Progenitor cell of endocrine pancreas (in vitro differentiated cells): ENCODE measurements around the gene MYL9. TPM values are rescaled to one million over a fixed set of nuclear protein-coding genes. Genes with fewer than 3 reads are reported as not detected.
"Not testable (repeated sequence)": the region's sequence is repeated elsewhere in the genome, so short reads cannot be mapped to it uniquely, and the experiment has no call there.

Experiments used
- DNase-seq: peaks from one replicate; pipeline ENCODE4 v3.0.0; 2021; ENCODE audit warnings: low spot score; ENCODE audit not compliant: unreplicated experiment
- H3K27ac Mint-ChIP-seq: 2 replicates; pipeline ENCODE4 v1.8.0; 2021; ENCODE audit warnings: mild to moderate bottlenecking, moderate library complexity, mixed read lengths
- H3K27me3 Mint-ChIP-seq: 2 replicates; pipeline ENCODE4 v1.8.0; 2021; ENCODE audit warnings: mixed read lengths
- H3K36me3 Mint-ChIP-seq: 2 replicates; pipeline ENCODE4 v1.8.0; 2022; ENCODE audit warnings: mixed read lengths; ENCODE audit not compliant: insufficient read depth
- H3K4me1 Mint-ChIP-seq: 2 replicates; pipeline ENCODE4 v1.8.0; 2021; ENCODE audit warnings: low read depth, mixed read lengths
- H3K4me3 Mint-ChIP-seq: 2 replicates; pipeline ENCODE4 v1.8.0; 2021; ENCODE audit warnings: low read depth, mild to moderate bottlenecking, moderate library complexity, mixed read lengths
- H3K9me3 Mint-ChIP-seq: 2 replicates; pipeline ENCODE4 v1.8.0; 2021; ENCODE audit warnings: low read depth, mixed read lengths
- total RNA-seq: library from RNA; stranded (reverse); gene quantifications from 2 replicates; pipeline ENCODE4 v1.2.1, GENCODE V29; 2021
- TF ChIP-seq, protein P1 (sequence below): fragments of 200-600 bp; sonication (generic); IDR thresholded peaks from one replicate; pipeline ENCODE4 v1.5.0; 2021; ENCODE audit warnings: antibody characterized with exemption, mild to moderate bottlenecking; ENCODE audit not compliant: unreplicated experiment

The MYL9 gene
- total RNA-seq, 1 donor from 2014 or later, result 31.0 TPM

DNA sequence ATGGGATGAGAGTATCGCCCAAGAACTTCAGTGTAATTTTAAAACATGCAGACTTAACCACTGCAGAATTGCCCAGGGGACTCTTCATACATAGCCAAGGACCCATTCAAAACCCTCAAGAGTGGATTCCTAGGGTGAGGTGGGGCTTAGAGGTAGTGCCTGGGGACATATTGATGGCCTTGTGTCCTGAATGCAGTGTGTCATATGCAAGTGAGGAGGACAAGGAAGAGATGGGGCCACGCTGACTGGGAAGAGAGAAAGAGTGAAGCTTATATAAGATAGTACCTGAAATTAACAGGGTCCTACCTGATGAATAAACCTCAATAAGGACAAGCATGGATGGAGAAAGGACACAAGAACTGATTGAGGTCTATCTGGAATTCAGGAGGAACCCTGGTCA is 13.9 kb downstream of the MYL9 start:
- Mint-ChIP-seq H3K36me3 (peaks cover 1% of the 10 kb centered on the region), H3K4me3 (no peak overlapping the region), H3K27me3 (no peaks in the 10 kb centered on the region), H3K27ac (no peak overlapping the region), H3K9me3 (no peaks in the 10 kb centered on the region), H3K4me1 (peaks cover 1% of the 10 kb centered on the region)
- no peak for DNase-seq
- TF ChIP-seq, protein P1, sequence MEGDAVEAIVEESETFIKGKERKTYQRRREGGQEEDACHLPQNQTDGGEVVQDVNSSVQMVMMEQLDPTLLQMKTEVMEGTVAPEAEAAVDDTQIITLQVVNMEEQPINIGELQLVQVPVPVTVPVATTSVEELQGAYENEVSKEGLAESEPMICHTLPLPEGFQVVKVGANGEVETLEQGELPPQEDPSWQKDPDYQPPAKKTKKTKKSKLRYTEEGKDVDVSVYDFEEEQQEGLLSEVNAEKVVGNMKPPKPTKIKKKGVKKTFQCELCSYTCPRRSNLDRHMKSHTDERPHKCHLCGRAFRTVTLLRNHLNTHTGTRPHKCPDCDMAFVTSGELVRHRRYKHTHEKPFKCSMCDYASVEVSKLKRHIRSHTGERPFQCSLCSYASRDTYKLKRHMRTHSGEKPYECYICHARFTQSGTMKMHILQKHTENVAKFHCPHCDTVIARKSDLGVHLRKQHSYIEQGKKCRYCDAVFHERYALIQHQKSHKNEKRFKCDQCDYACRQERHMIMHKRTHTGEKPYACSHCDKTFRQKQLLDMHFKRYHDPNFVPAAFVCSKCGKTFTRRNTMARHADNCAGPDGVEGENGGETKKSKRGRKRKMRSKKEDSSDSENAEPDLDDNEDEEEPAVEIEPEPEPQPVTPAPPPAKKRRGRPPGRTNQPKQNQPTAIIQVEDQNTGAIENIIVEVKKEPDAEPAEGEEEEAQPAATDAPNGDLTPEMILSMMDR, result no peak

DNA sequence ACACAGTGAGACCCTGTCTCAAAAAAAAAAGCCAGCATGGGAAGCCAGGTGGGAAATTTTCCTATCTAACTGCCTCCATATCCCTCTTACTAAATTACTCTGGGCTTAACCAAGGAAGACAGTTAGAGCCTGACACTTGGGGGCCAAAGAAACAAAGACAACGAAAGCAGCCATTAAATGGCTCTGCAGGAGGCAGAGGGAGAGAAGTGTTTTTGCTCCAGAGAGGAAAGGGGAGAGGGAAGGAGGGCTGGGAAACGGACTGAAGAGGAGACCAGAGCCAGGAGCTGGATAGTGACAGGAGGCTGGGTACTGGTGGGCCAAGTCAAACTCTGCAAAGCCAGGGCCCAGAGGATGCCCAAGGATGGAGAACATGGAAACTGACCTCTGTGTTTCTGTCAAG is 21.4 kb downstream of the MYL9 start:
- H3K9me3 Mint-ChIP-seq, result peaks cover 6% of the 10 kb centered on the region

DNA sequence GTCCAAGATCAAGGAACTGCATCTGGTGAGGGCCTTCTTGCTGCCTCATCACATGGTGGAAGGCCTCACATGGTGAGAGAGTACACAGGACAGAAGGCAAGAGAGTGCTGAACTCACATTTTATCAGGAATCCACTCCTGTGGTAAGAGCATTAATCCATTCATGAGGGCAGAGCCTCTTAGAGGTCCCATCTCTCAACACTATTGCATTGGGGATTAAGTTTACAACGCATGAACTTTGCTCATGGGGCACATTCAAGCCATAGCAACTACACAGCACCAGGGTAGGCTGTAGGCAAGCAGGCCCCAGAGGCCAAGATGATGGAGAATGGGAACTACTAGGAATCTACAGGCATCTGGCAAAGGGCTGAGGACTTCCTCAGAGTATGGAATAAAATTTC is 22.1 kb downstream of the MYL9 start:
- Mint-ChIP-seq H3K27ac (peak overlapping the region; percentile 60), H3K27me3 (no peaks in the 10 kb centered on the region), H3K4me3 (no peak overlapping the region), H3K4me1 (no peaks in the 10 kb centered on the region), H3K9me3 (peaks cover 6% of the 10 kb centered on the region), H3K36me3 (peaks cover 6% of the 10 kb centered on the region)
- TF ChIP-seq, protein P1, result no peak
- no peak for DNase-seq

More for the DNA sequence above, 21.4 kb downstream of the MYL9 start:
- Mint-ChIP-seq H3K4me1 (no peaks in the 10 kb centered on the region), H3K36me3 (peaks cover 6% of the 10 kb centered on the region), H3K27ac (no peak overlapping the region), H3K27me3 (no peaks in the 10 kb centered on the region), H3K4me3 (no peak overlapping the region)
- DNase-seq, result no peak
- TF ChIP-seq, protein P1, result no peak

DNA sequence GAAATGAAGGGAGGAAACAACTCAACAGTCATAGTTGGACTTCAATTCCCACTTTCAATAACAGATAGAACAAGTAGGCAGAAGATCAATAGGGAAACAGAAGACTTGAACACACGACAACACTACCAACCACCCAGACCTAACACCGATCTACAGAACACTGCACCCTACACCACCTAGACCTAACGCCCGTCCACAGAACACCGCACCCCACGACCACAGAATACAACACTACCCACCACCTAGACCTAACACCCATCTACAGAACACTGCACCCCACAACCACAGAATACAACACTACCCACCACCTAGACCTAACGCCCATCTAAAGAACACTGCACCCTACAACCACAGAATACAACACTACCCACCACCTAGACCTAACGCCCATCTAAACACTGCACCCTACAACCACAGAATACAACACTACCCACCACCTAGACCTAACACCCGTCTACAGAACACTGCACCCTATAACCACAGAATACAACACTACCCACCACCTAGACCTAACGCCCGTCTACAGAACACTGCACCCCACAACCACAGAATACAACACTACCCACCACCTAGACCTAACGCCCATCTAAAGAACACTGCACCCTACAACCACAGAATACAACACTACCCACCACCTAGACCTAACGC is 22.9 kb downstream of the MYL9 start:
- H3K27me3 Mint-ChIP-seq, H3K4me3 Mint-ChIP-seq, DNase-seq, H3K36me3 Mint-ChIP-seq, H3K9me3 Mint-ChIP-seq, H3K27ac Mint-ChIP-seq, H3K4me1 Mint-ChIP-seq: not testable (repeated sequence)

DNA sequence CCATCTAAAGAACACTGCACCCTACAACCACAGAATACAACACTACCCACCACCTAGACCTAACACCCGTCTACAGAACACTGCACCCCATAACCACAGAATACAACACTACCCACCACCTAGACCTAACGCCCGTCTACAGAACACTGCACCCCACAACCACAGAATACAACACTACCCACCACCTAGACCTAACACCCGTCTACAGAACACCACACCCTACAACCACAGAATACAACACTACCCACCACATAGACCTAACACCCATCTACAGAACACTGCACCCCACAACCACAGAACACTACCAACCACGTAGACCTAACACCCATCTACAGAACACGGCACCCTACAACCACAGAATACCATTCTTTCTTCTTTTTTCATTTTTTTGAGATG is 23.4 kb downstream of the MYL9 start:
- DNase-seq, H3K27me3 Mint-ChIP-seq, H3K4me1 Mint-ChIP-seq, H3K36me3 Mint-ChIP-seq, H3K9me3 Mint-ChIP-seq, H3K4me3 Mint-ChIP-seq, H3K27ac Mint-ChIP-seq: not testable (repeated sequence)

DNA sequence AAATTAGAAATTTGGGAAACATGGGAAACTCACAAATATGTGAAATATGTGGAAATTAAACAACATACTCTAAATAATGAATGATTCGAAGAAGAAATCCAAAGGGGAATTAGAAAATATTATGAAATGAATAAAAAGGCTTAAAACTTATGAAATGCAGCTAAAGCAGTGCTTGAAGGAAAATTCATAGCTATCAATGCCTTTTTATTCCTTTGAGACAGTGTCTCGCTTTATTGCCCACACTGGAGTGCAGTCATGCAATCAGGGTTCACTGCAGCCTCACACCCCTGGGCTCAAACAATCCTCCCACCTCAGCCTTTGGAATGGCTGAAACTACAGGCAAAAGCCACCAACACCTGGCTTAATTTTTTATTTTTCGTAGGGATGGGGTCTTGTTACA is 24.2 kb downstream of the MYL9 start:
- TF ChIP-seq, protein P1, result no peak
- DNase-seq, result no peak
- Mint-ChIP-seq H3K9me3 (peaks cover 6% of the 10 kb centered on the region), H3K4me1 (no peaks in the 10 kb centered on the region), H3K27ac (no peak overlapping the region), H3K36me3 (peaks cover 6% of the 10 kb centered on the region), H3K27me3 (no peaks in the 10 kb centered on the region), H3K4me3 (no peak overlapping the region)
